Right lung (tissue), 5 donors: ENCODE data around the gene HOXA13. TPM values are rescaled to one million over a fixed set of nuclear protein-coding genes. Genes with fewer than 3 reads are reported as not detected.

Experiments
- DNase-seq, 2 donors: peaks; one replicate each; pipeline ENCODE4 v3.0.0-alpha.2; 2013
- polyA plus RNA-seq, 5 donors: library from polyadenylated mRNA; unstranded; fragments of 120-200 nt; gene quantifications; one replicate each; pipeline versions ENCODE4 v1.2.1 to v1.2.3, GENCODE V29; 2013; ENCODE audit warnings: inconsistent platforms in 1 of 5, low replicate concordance in 1 of 5; ENCODE audit not compliant: insufficient read length in 5 of 5, insufficient read depth in 1 of 5

HOXA13 gene
- polyA plus RNA-seq, 5 donors = 0.06 TPM; not detected in 4

DNA sequence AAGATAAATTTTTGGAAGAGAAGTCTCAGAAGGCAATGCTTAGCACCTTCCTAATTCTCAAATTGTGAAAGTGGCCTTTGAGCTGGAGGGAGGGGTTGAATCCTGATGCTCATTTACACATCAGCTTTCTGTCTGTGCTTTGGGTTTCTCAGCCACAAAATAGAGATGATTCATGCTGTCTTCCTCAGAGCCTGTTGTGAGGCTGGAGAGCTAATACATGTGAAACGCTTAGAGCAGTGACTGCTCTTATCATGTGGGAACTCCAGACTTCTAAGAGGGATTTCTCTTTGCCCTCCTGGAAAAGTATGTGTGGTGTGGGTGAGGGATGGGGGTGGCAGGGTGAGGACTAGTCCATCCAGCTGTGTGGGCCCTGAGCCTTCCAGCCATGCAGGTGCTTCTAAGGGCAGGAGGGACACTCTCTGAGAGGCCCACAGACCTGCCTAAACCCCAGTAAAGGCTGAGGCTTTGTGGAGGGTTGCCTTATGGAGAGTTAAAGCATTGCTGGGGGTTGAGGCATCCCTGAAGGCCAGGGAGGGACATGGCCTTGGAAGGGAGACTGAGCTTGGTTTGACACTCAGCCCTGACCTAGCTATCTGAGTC is 37.9 kb upstream of the HOXA13 start:
- no peak for DNase-seq

DNA sequence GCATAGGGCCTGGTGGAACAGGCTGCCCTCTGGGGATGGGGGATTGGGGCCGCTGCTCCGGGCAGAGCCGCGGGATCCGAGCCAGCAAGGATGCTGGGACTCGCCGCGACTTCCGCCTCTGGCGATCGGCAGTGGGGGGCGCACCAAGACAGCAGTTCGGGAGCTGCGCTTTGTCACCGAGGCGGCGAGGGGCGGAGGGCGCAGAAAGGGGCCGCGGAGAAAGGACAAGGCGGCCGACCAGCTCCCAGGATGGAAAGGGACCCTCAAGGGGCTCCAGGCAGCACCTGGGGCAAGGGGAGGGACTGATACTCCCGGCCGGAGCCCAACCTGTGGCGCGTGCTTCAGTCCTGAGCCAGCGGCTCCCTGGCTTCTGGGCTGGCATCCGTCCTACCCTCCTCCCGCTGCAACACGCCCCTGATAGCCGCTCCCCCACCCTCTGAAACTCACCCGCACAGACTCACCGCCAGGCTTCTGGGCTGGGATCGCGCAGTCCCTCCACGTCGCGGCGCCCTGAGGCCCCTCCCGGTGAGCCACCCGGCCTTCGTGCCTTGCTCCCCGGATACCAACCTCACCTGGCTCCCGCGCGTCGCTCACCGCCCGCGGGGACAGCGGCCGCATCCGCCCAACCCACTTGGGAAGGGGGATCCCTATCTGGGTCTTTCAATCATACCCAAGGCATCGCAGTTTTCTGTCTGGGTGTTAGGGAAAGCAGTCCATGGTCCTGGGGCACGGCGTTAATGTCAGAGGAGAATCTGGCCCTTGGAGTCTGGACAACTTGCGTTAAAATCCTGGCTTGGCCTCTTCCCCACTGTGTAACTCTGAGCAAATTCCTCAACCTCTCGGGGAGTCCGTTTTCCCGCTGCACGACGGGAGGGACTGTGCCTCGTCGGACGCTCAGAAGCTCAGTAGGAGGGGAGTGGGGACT is 35.8 kb upstream of the HOXA13 start:
- peak in 1 of 2 donors; percentile 62 for DNase-seq

DNA sequence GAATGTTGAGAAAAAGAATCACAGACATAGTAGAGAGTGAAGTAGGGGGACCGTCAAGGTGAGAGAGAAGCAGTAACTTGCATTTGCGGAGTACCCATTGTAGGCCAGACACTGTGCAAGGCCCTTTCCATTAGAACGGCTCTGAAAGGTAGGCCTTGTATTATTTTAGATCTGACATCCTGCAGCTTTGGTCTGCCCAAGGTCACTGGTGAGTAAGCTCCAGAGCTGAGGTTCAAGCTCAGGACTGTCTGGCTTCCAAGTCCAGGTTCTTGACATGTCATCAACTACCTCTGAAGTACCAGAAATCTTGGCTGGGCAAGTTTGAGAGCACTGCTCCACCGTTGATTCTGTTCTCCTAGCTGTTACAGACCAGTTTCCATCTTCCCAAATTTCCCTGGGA is 29.6 kb upstream of the HOXA13 start:
- DNase-seq = no peak

DNA sequence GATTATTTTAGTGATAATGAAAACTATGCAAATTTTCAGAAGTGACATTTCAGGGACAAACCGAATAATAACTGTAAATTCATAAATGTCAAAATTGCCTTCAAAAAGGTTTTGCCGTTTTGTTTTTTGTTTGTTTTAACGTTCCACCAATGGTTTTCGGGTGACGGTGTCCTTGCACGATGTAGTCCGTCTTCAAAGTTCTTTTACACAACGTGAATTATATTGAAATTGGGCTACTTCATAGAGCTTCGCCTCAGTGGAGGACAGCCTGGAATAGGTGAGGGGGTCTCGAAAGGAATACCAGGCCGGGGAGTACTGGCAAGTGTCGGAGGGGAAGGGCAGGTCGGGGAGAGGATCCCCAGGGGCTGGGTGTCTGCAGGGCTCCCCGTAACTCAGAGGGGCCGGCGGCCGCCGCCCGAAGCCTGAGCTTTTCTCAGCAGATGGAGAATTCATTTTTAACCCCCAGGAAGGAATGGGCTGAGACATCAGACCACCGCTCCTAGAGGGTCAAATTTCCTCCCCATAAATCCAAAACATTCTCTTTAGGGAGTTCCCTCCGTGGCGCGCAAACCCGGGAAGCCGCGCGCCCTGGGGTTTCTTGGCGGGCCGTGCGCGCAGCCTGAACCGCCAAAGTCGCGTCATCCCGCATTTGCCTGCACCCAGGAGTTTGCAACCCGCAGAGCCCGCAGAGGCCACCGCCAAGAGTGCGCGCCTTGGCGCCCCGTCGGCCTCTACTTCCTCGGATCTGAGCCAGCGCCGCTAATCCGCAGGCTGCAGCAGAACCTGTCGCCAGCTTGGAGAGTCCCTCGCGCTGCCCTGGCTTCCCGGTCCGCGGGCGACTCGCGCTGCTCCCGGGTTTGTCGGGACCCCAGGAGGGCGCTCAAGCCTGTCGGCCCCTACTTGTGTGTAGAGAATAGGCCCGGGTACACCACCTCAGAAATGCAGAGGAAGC is 25.4 kb upstream of the HOXA13 start:
- no peak for DNase-seq

DNA sequence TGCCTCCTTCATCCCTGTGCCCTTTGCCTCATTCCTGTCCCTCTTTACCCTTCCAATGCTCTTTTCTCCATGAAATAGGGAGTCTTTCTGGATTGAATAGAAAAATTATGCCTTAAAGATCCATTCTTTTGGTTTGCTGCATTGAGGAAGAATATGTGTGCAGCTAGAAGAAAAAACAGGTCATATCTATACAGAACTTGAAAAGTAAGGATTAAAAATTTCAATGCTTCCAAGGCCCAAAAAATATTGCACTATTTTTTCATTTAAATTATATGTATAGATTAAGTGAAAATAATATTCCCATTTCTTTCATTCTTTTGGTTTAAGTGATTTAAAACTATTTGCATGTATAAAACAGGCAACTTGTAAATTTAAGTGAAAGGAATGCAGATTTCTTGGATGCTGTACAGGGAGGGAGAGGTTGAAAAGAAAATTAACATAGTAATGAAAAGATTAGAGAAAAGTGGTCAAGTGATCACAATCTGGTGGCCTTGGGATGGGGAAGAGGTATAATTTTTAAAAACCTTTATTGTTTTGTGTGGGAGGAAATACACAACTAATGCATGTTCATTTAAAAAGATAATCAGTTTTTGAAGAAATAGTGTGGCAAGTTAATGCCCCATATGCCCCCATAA is 24.2 kb upstream of the HOXA13 start:
- no peak for DNase-seq

DNA sequence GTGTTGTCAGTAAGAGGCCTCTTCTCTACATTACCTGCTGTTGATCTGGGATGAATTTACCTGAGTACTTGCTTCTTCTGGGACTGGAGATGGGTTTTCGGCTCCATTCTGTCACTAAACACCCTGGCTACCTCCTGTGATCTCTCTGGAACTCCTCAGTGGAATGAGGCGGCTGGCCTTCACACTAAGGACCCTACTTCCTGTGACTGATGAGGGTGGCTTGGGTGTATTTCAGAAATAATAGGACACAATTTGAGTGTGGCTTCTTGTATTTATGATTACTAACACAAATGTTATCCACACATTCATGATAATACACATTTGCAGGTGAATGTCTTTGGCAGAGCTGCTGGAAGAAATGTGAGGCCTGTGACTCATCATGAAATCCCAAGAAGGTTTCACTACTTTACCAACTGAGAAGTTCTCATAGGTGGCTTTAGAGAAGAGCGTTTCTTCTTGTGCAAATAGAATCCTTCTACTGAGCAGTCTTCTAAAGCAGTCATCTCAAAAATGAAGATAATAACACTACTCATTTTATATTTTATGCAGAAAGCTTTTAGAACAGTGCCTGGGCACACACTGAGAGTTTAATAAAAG is 21.4 kb upstream of the HOXA13 start:
- DNase-seq = no peak

DNA sequence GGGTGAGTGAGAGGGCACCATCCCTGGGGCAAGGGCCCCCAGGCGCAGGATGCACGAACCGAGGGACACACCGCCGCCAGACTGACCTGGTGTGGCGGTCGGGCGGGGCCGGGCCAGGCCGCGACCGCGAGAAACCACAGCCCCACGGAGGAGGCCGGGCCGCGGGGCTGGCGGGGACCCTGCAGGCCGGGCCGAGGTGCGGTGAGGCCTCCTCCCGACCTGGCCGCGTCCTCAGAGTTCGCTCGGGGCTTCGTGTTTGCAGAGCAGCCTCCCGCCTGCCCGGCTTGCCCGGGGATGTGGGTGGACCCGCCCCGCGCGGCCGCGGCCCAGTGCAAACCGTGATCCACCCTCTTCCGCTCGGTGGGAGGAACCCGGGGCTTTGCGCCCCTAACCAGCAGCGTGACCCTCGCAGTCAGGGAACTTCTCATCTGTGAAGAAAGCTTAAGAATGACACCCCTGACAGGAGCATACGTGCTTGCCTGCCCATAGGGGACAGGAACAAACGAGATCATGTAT is 20.6 kb upstream of the HOXA13 start:
- DNase-seq = no peak

DNA sequence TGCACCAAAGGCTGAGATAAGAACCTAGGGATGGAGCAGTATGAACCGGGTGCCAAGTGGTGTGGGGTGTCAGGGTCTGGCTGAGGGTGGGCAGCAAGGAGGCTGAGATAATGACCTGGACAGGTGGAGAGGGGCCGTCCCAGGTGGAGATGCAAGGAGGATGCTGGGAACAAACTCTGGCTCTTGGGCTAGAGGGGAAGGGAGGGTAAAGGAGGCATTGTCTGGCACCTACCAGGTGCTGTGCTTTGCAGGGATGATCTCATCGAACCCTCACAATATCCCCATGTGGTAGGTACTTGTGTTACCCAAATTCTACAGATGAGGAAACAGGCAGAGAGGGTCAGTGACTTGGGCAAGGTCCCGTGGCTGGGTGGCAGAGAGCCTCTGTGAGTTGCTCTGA is 19.9 kb upstream of the HOXA13 start:
- DNase-seq = no peak

DNA sequence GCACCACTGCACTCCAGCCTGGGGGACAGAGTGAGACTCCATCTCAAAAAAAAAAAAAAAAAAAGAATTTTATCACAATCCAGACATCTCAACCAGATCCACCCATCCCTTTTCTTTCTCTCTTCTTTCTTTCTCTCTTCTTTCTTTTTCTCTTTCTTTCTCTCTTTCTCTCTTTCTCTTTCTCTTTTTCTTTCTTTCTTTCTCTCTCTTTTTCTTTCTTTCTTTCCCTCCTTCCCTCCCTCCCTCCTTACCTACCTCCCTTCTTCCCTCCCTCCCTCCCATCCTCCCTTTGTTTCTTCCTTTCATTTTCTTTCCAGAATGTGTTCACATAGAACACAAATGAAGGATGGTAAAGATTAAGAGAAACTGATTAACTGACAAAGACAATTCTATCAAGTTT is 18.1 kb upstream of the HOXA13 start:
- no peak for DNase-seq

DNA sequence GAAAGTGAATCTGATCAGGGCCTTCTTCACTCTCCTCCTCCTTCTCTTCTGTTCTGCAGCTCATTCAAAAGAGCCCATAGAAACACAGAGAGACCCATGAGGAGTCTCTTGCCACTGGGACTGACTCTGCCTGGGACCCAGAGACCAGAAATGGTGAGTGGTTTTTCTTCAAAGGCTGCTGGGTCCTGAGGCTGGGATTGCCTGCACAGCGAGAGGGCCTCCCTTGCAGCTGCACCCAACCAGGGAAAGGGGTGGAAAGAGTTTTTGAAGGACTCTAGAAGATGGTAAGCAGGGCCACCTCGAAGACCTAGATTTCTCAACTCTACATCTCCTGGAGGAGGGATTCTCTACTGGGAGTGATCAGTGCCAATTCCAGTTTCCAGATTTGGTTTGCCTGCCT is 15.5 kb upstream of the HOXA13 start:
- no peak for DNase-seq

DNA sequence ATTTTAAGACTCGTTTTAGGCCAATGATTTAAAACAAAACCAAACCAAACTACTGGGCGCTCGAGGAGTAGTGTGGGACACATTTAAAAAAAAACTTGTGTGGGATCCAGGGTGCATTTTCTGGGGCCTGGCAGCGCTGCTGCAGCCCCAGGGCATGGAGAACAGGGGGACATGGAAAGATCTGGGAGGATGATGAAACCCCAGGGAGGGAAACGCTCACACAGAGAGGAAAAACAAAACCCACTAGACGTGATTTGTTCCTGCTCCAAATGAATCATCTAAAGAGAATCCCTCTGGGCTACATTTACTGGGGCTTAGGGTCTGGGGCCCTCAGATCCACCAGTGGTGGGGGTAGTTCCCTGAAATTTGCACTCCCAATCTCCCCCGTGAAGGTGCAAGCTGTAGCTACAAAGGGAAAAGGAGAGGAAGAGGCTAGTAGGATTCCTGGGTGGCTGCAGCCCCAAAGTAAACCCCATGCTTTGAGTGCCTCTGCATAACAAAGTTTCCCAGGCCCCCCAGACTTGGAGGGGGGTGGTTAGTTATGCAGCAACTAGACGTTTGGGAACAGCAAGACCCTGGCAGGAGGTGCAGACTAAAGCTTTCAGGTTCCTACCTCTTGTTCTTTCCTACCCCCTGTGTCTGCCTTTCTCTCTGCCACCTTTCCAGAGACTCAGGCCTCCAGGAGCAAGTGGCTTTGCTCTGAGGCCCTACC is 14.5 kb upstream of the HOXA13 start:
- no peak for DNase-seq

DNA sequence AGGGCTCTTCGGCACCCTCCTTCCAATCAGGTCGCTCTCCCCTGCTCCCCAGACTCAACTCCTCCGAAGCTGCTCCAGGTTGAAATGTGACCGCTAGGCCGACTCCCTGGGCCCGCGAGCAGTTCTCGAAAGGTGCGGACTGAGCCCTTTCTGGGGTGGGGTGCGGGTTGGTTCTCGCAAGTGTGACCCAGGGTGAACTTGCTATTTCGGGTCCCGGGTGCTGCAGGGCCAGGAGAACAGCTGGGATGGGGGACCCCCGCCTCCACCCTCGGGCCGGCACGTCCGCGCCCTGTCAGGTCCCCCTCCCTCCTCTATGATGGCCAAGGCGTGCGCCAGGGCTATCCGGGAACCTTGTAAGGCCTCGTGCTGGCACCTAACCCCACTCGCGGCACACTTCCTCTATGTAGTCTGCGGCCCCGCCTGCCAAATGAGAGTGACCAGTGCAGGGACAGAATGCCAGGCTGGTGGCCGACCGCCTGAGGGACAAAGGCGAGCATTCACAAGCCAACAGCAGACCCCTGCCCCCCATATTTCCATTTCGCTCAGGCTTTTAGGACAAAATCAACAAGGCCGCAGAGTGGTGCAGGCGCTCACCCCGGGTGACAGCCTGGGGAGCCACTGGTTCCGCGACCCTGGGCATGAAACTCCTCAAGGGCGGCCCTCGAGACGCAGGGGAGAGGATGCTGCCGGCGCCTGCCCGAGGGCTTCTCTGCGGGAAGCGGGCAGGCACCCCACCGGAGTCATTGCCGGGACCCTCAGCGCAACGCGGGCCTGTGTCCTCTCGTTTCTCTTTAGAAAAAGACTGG is 13.7 kb upstream of the HOXA13 start:
- no peak for DNase-seq

DNA sequence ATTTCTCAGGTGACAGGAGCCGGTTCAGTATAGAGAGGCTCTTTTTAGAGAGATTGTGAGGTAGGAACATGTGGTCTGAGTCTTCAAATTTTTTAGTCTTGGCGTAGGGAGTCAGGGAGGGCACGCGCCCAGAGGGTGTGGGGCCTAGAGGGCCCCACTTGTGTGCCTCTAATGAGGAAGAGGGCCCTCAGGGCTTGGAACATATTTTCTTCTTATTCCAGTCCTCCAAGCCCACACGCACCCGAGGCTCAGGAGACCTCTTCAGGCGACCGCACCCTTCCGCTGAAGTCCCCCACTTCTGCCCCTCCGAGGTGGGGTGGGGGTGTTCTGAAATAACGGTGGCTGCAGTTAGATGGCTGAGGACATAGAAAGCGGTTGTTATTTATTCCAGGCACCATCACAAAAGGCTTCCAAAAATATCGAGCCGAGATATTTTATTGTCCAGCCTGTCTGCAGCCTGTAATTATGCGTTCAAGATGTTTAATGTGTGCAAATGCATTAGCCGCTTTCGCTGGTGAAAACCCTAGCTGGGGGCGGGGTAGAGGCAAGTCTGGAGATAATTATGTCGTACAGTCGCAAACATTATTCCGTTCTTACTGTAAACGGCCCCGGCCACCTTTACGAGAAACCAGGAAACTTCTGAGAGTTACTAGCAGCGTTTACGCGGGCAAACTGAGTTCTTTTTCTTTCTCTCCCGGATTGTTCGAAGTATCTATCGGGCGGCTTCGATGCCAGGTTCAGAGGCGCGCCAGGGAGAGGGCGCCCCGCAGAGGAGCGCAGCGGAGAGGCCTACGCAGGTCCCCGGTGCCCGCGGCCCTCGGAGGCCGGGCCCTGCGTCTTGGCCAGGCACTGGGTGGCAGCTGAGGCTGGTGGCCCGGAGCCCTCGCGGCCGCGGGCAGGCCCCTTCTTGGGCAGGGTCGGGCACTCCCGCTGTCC is 12.9 kb upstream of the HOXA13 start:
- no peak for DNase-seq

DNA sequence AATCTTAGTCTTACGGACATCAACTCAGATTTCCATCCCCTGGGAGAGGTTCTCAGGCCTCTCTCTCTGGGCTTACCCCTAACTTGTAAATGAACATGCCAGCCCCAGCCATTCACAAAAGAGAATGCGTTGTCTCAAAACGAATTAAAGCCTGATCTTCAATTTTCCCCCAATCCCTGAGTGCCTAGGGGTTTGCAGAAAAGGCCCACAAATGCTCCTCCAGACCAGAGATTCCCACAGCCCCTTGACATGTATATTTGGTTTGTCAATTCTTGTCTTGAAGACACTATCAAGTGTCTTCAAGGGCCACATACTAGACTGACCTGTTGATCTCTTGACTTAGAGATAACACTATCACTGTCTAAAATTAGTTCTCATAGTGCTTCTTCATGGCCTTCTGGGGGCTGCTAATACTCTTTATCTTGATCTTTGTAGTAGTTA is 11.9 kb upstream of the HOXA13 start:
- no peak for DNase-seq

DNA sequence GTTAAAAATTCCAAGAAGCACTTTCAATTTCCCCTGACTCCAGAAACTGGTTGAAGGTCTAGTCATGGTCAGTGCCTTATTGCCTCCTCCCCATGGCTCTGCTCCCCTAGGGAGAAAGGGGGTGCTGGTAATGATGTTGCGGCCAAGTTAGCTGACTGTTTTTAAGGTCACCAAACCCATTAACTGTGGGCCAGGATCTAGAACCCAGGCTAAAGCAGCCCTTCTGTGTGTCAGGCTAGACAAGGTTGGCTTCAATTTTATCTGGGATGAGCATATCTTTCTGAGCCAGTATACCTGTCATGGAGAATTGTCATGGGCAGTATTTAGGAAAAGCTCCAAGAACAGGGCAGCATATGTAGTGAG is 11.2 kb upstream of the HOXA13 start:
- DNase-seq = no peak

DNA sequence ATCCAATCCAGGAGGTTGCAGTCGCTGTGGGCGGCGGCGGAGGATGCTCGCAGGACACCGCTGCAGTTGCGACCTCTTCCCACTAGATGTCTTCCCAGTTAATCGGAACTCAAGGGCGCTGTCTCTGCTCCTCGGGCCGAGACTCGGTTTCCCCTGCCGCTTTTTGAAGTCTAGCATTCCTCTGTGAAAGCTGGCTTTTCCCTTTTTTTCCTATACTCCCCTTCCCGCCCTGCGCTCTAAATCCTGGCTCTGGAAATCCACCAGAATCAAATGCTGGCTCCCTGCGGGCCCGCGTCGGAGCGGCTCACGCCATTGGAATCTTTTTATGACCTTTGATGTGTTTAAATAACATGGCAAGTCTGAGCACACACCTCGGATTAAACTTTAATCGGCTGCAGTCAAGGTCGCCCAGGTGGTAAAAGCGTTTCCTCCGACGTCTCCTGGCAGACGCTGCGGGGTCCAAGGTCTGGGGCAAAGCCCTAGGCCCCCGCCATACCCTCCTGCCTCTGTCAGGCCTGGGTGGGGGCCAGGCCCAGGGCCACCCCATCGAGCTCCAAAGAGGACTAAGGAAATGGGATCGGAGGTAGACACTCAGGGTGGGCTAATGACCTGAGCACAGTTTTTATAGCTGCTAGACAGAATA is 10.7 kb upstream of the HOXA13 start:
- no peak for DNase-seq

DNA sequence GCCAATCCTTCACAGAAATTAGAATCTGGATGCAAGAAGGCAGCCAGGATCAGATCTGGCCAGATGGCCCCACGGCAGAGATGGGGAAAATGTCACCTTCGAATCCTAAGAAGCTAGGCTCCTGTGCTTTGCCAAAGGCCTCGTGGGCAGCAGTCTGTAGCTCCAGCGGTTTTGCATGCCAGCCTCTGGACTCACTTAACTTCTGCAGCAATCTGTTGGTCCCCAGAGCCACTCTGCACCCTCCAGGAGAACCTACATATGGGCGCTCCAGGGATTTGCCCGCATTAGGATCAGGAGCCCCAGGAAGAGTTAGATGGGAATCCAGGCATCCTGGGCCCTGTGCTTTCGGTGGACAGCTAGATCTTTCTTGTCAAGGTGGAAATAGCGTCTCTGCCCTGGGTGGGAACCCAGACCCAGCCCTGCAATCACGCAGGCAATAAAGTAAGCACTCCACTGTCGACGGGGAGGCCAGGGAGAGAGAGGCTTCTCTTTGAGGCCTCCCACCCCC is 10.1 kb upstream of the HOXA13 start:
- DNase-seq = no peak

DNA sequence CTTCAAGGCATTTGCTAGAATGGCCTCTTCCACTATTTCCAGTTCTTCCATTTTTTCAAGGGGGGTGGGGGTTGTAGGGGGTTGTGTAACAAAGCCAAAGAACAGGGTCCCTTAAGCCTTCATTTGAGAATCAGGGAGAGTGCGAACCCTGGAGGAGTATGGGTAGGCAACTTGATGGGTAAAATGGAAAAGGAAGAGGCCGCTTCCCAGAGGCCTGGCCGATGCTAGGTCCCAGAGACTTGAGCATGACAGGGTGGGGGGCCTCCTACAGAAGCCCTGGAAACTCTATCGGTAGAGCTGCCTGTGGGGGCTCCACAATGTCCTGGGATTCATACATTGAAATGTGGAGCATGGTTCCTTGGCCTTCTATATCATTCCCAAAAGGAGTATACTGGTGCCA is 9.1 kb upstream of the HOXA13 start:
- no peak for DNase-seq
